Prostate gland (tissue), 2 donors: ENCODE data around the gene PTPRK.

Source experiments
- POLR2A ChIP-seq: fragments of 450-650 bp; IDR thresholded peaks from one replicate; pipeline ENCODE4 v1.6.1; 2016; ENCODE audit warnings: antibody characterized with exemption, mild to moderate bottlenecking
- TF ChIP-seq, protein P1 (sequence below), 4 experiments: fragments of 200-600 bp in 2 of 4; fragments of 450-650 bp in 2 of 4; sonication (generic) in 2 of 4; IDR thresholded peaks; 1 replicate in 3 of 4; 2 replicates in 1 of 4; pipeline ENCODE4 v1.5.1; 2016 to 2019; ENCODE audit warnings: antibody characterized with exemption in 4 of 4, mild to moderate bottlenecking in 2 of 4, moderate library complexity in 2 of 4

DNA sequence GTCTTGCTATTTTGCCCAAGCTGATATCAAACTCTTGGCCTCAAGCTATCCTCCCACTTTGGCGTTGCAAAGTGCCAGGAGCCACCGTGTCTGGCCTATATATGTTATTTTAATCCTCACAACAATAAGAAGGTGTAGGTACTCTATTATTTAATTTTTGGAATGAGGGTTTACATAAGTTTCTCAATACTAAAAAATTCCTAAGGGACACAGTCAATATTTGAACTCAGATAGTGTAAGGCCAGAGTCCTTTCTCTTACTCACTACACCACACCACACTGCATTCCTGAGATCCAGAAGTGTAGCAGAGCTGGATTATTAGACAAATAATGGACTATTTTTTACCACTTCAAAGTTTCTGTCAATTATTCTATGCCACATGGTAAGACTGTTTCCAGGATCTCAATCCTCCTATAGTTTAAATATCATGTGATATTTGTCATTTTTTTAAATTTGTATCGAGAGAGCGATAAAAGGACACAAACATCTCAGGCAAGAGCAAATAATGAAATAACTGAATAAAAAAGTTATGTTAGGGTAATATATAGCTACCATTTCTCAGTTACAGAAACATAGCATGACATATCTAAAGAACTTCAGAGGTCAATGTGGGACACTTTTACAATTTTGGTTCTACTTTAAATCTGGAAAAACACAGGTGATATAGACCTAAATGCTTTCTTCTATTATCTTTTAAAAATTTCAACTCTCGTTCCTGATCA is 457.4 kb downstream of the PTPRK start:
- no peak for TF ChIP-seq POLR2A
- TF ChIP-seq, protein P1, sequence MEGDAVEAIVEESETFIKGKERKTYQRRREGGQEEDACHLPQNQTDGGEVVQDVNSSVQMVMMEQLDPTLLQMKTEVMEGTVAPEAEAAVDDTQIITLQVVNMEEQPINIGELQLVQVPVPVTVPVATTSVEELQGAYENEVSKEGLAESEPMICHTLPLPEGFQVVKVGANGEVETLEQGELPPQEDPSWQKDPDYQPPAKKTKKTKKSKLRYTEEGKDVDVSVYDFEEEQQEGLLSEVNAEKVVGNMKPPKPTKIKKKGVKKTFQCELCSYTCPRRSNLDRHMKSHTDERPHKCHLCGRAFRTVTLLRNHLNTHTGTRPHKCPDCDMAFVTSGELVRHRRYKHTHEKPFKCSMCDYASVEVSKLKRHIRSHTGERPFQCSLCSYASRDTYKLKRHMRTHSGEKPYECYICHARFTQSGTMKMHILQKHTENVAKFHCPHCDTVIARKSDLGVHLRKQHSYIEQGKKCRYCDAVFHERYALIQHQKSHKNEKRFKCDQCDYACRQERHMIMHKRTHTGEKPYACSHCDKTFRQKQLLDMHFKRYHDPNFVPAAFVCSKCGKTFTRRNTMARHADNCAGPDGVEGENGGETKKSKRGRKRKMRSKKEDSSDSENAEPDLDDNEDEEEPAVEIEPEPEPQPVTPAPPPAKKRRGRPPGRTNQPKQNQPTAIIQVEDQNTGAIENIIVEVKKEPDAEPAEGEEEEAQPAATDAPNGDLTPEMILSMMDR (IDR thresholded peaks at IDR 0.05): no peak
